Adrenal gland (tissue), 5 donors: ENCODE results near the gene GPBAR1.

Experiments used
- CTCF ChIP-seq, 6 experiments: fragments of 450-650 bp in 4 of 6; fragments of 200-600 bp in 2 of 6; sonication (generic) in 1 of 6; IDR thresholded peaks; 1 replicate in 5 of 6; 2 replicates in 1 of 6; pipeline versions ENCODE4 v1.5.1 to v1.8.0; 2016 to 2021; ENCODE audit warnings: antibody characterized with exemption in 6 of 6, mild to moderate bottlenecking in 2 of 6, moderate library complexity in 1 of 6
- POLR2A ChIP-seq, 2 donors: fragments of 450-650 bp; IDR thresholded peaks; one replicate each; pipeline ENCODE4 v1.6.1; 2017; ENCODE audit warnings: antibody characterized with exemption in 2 of 2, mild to moderate bottlenecking in 2 of 2, moderate library complexity in 1 of 2
- donor health status: DM: no; HTN: no; CAD: no.

- no peak for TF ChIP-seq CTCF (IDR thresholded peaks at IDR 0.05)
- TF ChIP-seq POLR2A (IDR thresholded peaks at IDR 0.05), result no peak
Measured at GRCh38 chr2:218249691-218250090, 11.1 kb upstream of the GPBAR1 start.
